ENCODE data around the gene CDHR2. TPM values are rescaled to one million over a fixed set of nuclear protein-coding genes. Genes with fewer than 3 reads are reported as not detected.
A peak's percentile ranks its signal among the peaks of the same experiment; 100 is the strongest.

The CDHR2 gene
- total and polyA plus RNA-seq, 2 experiments from 2014 or later, result not detected

DNA sequence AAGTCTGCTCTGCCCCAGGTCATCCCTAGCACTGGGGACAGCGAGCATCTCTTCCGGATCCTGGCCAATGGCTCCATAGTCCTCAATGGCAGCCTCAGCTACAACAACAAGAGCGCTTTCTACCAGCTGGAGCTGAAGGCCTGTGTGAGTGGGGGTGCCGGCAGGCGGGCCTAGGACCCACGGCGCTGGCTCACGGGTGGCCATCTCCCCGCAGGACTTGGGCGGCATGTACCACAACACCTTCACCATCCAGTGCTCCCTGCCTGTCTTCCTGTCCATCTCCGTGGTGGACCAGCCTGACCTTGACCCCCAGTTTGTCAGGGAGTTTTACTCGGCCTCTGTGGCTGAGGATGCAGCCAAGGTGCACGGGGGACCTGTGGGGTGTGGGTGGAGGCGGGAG lies 25.9 kb downstream of the CDHR2 start:
- no peaks in the 10 kb centered on the region for H3K9me2 ChIP-seq (ENCODE audit: insufficient read depth)
- WGBS, 2 experiments (ENCODE audit: low coverage in 1 of 2, low lambda C conversion rate in 2 of 2, missing lambda C conversion rate in 2 of 2), result 50 to 72% methylated on average over 14 of the region's 14 CpGs
- H3K36me3 ChIP-seq (ENCODE audit: low read depth), result no peaks in the 10 kb centered on the region
- H3K27me3 ChIP-seq (replicated peaks; ENCODE audit: insufficient read depth), result no peaks in the 10 kb centered on the region; the same call in 1 of the 2 replicates
- in situ Hi-C loops (cut with MboI), result no loop called here
- no peak overlapping the region for H3K4me2 ChIP-seq (ENCODE audit: unreplicated experiment)
- H4K20me1 ChIP-seq (ENCODE audit: insufficient read depth), result no peaks in the 10 kb centered on the region
- no peak overlapping the region for H3K27ac ChIP-seq
- no peak for DNase-seq
- no peaks in the 10 kb centered on the region for H3F3A ChIP-seq (ENCODE audit: insufficient read depth)
- H3K4me3 ChIP-seq, result no peak overlapping the region
- H3K4me1 ChIP-seq (ENCODE audit: insufficient read depth), result no peaks in the 10 kb centered on the region
- TF ChIP-seq EZH2 (IDR thresholded peaks at IDR 0.05; ENCODE audit: insufficient read depth, poor library complexity, severe bottlenecking), result no peak
- TF ChIP-seq EZH2phosphoT487 (IDR thresholded peaks at IDR 0.05; ENCODE audit: insufficient read depth, low read depth), result no peak
- no peak overlapping the region for H2AFZ ChIP-seq
- H3K9me3 ChIP-seq (ENCODE audit: low read depth), result no peaks in the 10 kb centered on the region
- H3K79me2 ChIP-seq (ENCODE audit: insufficient read depth), result no peaks in the 10 kb centered on the region
- H3K9ac ChIP-seq, result no peak overlapping the region

DNA sequence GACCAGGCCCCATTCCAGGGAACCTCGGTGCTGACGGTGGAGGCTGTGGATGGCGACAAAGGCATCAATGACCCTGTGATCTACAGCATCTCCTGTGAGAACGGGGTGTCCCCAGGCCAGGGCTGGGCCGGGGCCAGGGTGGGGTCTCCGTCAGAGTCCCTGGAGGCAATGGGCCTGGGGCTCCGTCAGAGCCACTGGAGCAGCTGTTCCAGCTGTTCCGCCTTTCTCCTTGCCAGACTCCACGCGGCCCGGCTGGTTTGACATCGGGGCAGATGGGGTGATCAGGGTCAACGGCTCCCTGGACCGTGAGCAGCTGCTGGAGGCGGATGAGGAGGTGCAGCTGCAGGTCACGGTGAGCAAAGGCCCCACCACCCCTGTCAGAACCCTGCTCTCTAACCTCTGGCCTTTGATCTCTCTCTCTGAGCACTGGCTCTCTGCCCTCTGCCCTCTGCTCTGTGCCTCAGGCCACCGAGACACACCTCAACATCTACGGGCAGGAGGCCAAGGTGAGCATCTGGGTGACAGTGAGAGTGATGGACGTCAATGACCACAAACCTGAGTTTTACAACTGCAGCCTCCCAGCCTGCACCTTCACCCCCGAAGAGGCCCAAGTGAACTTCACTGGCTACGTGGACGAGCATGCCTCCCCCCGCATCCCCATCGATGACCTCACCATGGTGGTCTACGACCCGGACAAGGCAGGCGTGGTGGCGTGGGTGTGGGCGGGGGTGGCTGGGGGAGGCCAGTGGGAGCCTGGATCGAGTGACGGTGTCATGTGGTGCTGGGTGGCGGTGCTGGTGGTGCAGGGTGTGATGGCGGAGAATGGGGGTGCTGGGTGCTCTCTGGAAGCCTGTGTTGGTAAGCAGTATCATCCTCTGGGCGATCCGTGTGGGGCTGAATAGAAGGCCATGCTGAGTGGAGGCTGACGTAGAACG lies 26.6 kb downstream of the CDHR2 start:
- Histone ChIP-seq H3K4me2 (ENCODE audit: unreplicated experiment) (no peak overlapping the region), H3K9me3 (ENCODE audit: low read depth) (no peaks in the 10 kb centered on the region), H3F3A (ENCODE audit: insufficient read depth) (no peaks in the 10 kb centered on the region), H4K20me1 (ENCODE audit: insufficient read depth) (no peaks in the 10 kb centered on the region), H3K27ac (no peak overlapping the region), H3K9me2 (ENCODE audit: insufficient read depth) (no peaks in the 10 kb centered on the region), H3K79me2 (ENCODE audit: insufficient read depth) (no peaks in the 10 kb centered on the region), H3K9ac (no peak overlapping the region), H3K36me3 (ENCODE audit: low read depth) (no peaks in the 10 kb centered on the region), H3K4me3 (no peak overlapping the region), H3K27me3 (replicated peaks; ENCODE audit: insufficient read depth) (no peaks in the 10 kb centered on the region; the same call in 1 of the 2 replicates), H3K4me1 (ENCODE audit: insufficient read depth) (no peaks in the 10 kb centered on the region), H2AFZ (no peak overlapping the region)
- in situ Hi-C loops (cut with MboI), result no loop called here
- DNase-seq, result no peak
- TF ChIP-seq EZH2phosphoT487 (IDR thresholded peaks at IDR 0.05; ENCODE audit: insufficient read depth, low read depth), result no peak
- TF ChIP-seq EZH2 (IDR thresholded peaks at IDR 0.05; ENCODE audit: insufficient read depth, poor library complexity, severe bottlenecking), result no peak
- 47 to 50% methylated on average over 35 to 37 of the region's 37 CpGs for WGBS, 2 experiments (ENCODE audit: low coverage in 1 of 2, low lambda C conversion rate in 2 of 2, missing lambda C conversion rate in 2 of 2)

DNA sequence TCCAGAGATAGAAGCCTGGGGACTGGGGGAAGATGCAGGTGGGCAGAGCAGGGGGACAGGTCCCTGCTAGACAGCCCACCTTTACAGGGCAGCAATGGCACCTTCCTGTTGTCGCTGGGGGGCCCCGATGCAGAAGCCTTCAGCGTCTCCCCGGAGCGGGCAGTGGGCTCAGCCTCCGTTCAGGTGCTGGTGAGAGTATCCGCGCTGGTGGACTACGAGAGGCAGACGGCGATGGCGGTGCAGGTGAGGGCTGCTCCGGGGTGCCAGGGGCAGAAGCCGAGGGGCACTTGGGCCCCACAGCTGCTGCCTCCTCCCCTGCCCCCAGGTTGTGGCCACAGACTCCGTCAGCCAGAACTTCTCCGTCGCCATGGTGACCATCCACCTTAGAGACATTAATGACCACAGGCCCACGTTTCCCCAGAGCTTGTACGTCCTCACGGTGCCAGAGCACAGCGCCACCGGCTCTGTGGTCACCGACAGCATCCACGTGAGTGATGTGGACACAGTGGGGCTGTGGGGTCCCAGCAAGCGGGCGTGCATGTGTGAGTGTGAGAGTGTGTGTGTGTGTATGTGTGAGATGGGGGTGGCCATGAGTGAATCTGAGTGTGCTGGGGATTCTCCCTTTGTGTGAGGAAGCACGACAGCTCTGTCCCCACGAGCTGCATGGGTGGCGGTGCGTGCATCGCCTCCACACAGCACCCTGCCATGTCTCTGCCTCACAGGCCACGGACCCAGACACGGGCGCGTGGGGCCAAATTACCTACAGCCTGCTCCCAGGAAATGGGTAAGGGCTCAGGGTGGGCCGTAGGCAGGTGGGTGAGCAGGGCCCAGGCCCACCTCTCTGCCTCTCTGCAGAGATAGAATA lies 28.4 kb downstream of the CDHR2 start:
- Histone ChIP-seq H4K20me1 (ENCODE audit: insufficient read depth) (no peaks in the 10 kb centered on the region), H3K4me3 (no peak overlapping the region), H3K4me1 (ENCODE audit: insufficient read depth) (no peaks in the 10 kb centered on the region), H3K79me2 (ENCODE audit: insufficient read depth) (no peaks in the 10 kb centered on the region), H3K4me2 (ENCODE audit: unreplicated experiment) (no peak overlapping the region), H3K27me3 (replicated peaks; ENCODE audit: insufficient read depth) (no peaks in the 10 kb centered on the region), H3K36me3 (ENCODE audit: low read depth) (no peaks in the 10 kb centered on the region), H3K9ac (no peak overlapping the region), H3K9me3 (ENCODE audit: low read depth) (no peaks in the 10 kb centered on the region), H2AFZ (no peak overlapping the region), H3K9me2 (ENCODE audit: insufficient read depth) (no peaks in the 10 kb centered on the region), H3K27ac (no peak overlapping the region), H3F3A (ENCODE audit: insufficient read depth) (no peaks in the 10 kb centered on the region)
- no peak for DNase-seq
- in situ Hi-C loops (cut with MboI), result no loop called here
- TF ChIP-seq EZH2 (IDR thresholded peaks at IDR 0.05; ENCODE audit: insufficient read depth, poor library complexity, severe bottlenecking) (no peak), EZH2phosphoT487 (IDR thresholded peaks at IDR 0.05; ENCODE audit: insufficient read depth, low read depth) (no peak)
- 84 to 85% methylated on average over 35 to 36 of the region's 36 CpGs for WGBS, 2 experiments (ENCODE audit: low coverage in 1 of 2, low lambda C conversion rate in 2 of 2, missing lambda C conversion rate in 2 of 2)

DNA sequence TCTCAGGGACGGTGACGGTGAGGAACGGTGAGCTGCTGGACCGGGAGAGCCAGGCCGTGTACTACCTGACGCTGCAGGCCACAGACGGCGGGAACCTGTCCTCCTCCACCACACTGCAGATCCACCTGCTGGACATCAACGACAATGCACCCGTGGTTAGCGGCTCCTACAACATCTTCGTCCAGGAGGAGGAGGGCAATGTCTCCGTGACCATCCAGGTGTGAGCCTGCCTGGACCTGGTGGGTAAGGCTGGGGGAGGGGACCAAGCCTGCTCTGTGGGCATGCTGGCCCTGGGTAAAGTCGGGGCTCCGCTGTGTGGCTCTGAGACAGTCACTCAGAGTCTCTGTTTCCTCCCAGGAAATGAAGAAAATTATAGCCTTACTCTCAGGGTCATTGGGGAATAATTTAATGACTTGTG lies 29.3 kb downstream of the CDHR2 start:
- 26 to 27% methylated on average over 15 of the region's 15 CpGs for WGBS, 2 experiments (ENCODE audit: low coverage in 1 of 2, low lambda C conversion rate in 2 of 2, missing lambda C conversion rate in 2 of 2)

More for the DNA sequence above, 29.3 kb downstream of the CDHR2 start:
- peak; percentile 53 for DNase-seq
- Histone ChIP-seq H3K4me1 (ENCODE audit: insufficient read depth) (no peaks in the 10 kb centered on the region), H3K4me2 (ENCODE audit: unreplicated experiment) (no peak overlapping the region), H3F3A (ENCODE audit: insufficient read depth) (no peaks in the 10 kb centered on the region), H3K27ac (no peak overlapping the region), H3K27me3 (replicated peaks; ENCODE audit: insufficient read depth) (no peaks in the 10 kb centered on the region), H3K9me2 (ENCODE audit: insufficient read depth) (no peaks in the 10 kb centered on the region), H3K9me3 (ENCODE audit: low read depth) (no peaks in the 10 kb centered on the region), H3K4me3 (no peak overlapping the region), H3K79me2 (ENCODE audit: insufficient read depth) (no peaks in the 10 kb centered on the region), H3K36me3 (ENCODE audit: low read depth) (no peaks in the 10 kb centered on the region), H3K9ac (no peak overlapping the region), H2AFZ (no peak overlapping the region), H4K20me1 (ENCODE audit: insufficient read depth) (no peaks in the 10 kb centered on the region)
- in situ Hi-C loops (cut with MboI), result no loop called here
- TF ChIP-seq EZH2 (IDR thresholded peaks at IDR 0.05; ENCODE audit: insufficient read depth, poor library complexity, severe bottlenecking) (no peak), EZH2phosphoT487 (IDR thresholded peaks at IDR 0.05; ENCODE audit: insufficient read depth, low read depth) (no peak)
